ENCODE data around the gene SAMD11.

Gene SAMD11

GRCh38 chr1:916173-917075 lies 7.3 kb upstream of the SAMD11 start:
- no peak for DNase-seq (ENCODE audit: low read depth)

DNA sequence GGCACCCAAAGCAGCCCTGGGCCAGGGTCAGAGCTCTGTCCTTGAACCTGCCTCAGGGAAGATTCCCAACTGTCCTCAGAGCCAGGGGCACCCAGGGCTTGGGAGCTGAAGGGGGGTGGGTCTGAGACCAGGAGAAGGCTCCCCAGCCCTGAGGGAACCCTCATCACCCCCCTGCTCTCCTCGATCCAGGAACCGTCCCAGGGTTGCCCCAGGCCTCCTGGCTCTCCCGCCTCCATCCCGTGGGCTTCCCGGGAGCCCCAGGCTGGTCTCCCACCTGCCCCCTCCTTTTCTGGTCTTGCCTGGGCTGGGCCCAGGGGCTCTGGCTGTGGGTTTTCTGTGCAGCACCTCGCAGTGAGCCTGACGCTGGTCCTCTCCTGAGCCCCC lies 6.7 kb upstream of the SAMD11 start:
- no peak for DNase-seq (ENCODE audit: low read depth)

GRCh38 chr1:917466-918091 lies 6.1 kb upstream of the SAMD11 start:
- DNase-seq (ENCODE audit: low read depth) = no peak

DNA sequence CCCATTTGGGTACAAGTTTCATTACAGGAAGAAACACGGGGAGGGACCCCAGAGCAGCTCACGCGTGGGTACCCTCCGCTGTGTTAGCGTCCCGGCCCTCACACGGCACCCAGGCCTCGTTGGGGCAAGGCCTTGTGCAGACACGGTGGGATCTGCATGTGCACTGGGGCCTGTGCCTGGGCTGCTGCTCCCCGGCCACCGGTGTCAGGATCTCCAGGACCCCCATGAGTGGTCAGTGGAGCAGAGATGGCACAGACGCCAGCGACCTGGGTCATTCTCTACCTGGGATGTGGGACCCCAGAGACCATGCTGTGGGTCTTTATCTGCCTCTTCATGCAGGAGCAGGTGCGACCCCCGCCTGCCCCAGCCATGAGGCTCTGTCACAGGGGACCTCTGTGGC lies 5.4 kb upstream of the SAMD11 start:
- no peak for DNase-seq (ENCODE audit: low read depth)

DNA sequence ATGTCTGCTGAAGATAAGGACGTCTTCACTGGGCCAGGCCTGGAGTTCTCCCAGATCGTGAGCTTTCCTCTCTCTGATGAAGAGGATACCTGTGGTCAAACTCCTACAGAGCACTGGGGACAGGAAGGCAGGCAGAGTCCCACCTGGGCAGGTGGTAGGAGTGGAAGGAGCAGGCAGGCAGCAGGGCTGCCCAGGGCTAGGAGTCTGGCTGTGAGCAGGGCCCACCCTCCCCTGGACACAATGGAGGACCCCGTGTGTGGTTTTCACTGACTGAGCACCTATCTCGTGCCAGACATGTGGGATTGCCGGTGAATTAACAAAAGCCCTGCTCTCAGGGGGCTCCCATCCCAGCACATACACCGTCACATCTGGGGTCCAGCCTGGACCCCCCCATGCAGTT lies 4.9 kb upstream of the SAMD11 start:
- no peak for DNase-seq (ENCODE audit: low read depth)

- no peak for DNase-seq (ENCODE audit: low read depth)
Measured at GRCh38 chr1:919271-919872, 4.4 kb upstream of the SAMD11 start.

- DNase-seq (ENCODE audit: low read depth) = no peak
Measured at GRCh38 chr1:920010-920409, 3.7 kb upstream of the SAMD11 start.

GRCh38 chr1:920521-920920 lies 3.2 kb upstream of the SAMD11 start:
- no peak for DNase-seq (ENCODE audit: low read depth)

DNA sequence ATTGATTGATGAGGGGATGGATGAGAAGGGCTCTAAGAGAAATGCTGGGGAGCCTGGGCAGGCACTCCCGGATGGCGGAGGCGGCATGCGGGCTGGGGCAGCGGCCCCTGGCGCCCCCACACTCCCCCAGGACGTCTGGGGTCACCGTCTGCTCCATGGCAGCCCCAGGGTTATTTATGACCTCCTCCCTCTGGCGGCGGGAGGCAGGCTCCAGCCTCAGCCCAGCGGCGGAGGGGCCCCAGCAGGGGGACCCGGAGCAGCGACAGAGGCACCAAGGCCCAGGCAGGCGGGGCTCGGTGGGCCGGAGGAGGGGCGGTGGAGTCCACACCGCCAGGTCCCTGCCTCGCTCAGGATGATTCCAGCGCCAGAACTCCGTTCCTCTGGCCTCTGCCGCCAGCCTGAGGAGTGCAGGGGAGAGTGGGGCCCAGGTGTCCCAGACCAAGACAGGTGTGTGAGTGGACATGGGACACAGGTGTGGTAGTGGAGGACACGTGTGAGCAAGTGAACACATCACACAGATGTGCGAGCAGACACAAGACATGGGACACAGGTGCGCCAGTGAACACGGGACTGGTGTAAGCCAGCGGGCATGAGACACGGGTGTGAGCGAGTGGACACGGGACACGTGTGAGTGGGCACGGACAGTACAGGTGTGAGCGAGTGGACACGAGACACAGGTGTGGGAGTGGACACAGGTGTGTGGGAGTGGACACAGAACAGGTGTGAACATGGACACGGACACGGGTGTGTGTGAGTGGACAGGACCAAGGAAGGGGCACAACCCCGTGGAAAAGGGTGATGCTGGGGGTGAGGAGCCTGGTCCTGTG lies 2.5 kb upstream of the SAMD11 start:
- no peak for DNase-seq (ENCODE audit: low read depth)

DNA sequence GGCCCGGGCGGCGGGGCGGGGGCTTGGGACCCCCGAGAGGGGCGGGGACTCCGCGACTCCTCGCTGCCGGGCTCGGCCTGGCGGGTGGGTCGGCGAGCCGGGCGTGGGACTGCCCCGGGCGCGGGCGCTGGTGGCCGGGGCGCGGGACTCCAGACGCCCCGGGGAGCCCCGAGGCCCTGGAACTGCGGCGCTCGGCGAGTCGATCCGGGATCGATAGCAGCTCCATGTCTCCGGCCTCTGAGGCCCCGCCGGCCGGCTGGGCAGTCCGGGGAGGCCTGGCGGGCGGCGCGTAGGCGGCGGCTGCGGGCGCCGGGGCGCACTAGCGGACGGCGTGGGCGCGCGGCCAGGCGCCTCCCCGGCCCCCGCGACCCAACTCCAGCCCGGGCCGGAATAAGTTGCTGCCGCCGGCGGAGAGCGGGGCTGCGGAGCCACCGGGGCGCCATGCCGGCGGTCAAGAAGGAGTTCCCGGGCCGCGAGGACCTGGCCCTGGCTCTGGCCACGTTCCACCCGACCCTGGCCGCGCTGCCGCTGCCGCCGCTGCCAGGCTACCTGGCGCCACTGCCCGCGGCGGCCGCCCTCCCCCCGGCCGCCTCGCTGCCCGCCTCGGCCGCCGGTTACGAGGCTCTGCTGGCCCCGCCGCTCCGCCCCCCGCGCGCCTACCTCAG lies 400 bp downstream of the SAMD11 start:
- DNase-seq (ENCODE audit: low read depth) = no peak

DNA sequence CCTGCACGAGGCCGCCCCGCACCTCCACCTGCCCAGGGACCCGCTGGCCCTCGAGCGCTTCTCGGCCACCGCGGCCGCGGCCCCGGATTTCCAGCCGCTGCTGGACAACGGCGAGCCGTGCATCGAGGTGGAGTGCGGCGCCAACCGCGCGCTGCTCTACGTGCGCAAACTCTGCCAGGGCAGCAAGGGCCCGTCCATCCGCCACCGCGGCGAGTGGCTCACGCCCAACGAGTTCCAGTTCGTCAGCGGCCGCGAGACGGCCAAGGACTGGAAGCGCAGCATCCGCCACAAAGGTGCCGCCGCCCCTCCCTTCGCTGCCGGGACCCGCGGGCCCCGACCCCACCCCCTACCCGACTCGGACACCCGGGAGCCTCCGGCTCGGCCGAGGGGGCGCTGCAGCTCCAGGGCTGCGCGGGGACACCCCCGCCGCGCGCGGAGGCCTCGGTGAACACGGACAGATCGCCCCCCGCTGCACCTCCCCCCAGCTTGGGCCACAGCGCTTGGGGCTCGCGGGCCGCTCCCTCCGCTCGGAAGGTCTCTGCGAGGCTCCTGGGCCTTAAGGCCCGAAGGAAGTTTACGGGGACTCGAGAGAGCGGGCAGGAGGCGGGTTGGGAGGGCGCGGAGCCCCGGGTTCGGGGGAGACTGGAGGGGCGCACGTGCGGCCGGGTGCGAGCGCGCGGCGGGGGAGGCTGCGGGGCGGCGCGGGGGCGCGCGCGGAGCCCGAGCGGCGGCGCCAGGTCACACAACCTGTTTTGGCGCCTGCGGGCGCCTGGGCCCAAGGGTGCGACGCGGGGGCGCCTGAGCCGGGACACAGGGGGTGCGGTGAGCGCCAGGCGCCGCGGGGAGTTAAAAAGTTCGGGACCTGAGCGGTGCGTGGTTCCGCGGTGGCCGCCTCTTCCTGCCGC lies 1.2 kb downstream of the SAMD11 start:
- DNase-seq (ENCODE audit: low read depth) = no peak

DNA sequence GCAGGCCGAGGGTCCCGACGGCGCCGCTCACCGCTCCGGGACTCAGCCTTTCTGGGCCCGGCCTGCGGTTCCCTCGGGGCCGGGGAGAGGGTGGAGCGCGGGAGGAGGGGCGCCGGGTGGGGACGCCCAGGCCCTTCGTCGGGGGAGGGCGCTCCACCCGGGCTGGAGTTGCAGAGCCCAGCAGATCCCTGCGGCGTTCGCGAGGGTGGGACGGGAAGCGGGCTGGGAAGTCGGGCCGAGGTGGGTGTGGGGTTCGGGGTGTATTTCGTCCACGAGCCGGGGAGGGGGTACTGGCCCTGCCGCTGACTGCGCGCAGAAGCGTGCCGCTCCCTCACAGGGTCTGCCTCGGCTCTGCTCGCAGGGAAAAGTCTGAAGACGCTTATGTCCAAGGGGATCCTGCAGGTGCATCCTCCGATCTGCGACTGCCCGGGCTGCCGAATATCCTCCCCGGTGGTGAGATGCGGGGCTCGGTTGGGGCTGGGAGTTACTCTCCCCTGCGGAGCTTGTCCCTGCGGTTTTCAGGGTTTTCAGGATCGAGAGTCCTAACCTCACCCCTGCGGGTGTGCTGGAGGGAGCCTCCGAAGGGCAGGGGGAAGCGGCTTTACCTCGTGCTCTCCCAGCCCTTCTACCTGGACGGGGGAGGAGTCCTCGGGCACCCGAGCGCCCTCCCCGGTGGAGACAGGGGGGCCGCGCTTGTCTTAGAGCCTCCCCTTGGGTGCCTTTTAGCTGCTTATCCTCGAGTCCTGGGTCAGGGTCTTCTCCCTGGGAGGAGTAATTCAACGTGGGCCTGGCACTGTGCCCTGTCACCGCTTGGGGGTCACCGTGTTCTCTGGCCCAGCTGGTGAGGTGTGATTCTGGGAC lies 2.1 kb downstream of the SAMD11 start:
- no peak for DNase-seq (ENCODE audit: low read depth)

DNA sequence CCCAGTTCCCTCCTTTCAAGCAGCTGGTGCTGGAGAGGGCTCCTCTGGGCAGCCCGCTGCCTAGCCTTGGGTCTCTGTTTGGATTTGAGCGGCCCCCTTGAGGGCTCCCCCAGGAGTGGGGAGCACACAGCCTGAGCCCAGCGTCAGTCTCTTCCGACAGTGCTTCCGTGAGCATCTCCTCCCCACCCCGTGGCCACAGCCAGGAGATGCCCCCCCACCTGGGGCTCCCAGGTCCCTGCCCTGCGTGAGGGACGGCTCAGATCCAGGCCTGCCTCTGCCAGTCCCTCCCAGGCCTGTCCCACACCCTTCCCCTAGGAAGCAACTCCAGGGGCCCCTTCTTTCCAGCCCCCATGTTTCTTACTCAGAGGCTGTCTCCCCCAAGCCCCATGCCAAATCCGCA lies 3.5 kb downstream of the SAMD11 start:
- no peak for DNase-seq (ENCODE audit: low read depth)

GRCh38 chr1:927748-928147 lies 4.0 kb downstream of the SAMD11 start:
- no peak for DNase-seq (ENCODE audit: low read depth)

DNA sequence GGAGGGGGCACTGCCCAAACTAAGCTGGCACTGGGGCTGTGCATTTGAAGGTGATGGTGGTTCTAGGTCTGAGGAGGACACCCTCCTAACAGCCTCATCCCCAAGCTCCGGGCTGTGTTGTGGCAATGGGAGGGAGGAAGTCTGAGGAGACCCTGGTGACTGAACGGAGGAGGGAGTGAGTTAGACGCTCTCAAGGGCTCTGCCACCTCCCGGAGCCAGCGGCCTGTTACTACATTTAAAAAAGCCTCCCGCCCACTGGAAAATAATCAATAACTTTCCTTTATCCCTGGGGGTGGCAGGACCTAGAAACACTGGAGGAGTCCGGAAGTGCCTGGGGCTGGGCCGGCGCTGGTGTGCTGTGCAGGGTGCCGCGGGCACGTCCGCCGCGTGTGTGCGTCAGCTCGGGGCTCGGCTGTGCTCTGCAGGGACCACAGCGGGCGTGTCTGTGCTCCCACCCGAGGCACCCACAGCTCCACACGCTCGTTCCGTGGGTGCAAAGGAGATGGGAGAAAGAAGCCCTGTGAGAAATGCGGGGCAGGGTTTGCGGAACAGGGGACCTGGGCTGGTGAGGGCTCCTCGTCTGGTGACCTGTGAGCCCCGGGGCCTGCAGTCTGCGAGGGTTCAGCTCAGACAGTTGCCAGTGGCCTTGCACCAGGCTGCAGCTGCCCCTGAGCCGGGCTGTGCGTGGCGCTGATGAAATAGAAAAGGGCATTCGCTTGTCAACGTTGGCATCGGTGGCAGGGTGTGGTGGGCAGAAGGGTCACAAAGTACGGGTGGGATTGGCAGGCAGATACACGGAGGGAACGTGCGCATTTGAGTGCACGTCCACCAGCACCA lies 5.3 kb downstream of the SAMD11 start:
- no peak for DNase-seq (ENCODE audit: low read depth)

GRCh38 chr1:929712-930632 lies 6.2 kb downstream of the SAMD11 start:
- DNase-seq (ENCODE audit: low read depth) = no peak

DNA sequence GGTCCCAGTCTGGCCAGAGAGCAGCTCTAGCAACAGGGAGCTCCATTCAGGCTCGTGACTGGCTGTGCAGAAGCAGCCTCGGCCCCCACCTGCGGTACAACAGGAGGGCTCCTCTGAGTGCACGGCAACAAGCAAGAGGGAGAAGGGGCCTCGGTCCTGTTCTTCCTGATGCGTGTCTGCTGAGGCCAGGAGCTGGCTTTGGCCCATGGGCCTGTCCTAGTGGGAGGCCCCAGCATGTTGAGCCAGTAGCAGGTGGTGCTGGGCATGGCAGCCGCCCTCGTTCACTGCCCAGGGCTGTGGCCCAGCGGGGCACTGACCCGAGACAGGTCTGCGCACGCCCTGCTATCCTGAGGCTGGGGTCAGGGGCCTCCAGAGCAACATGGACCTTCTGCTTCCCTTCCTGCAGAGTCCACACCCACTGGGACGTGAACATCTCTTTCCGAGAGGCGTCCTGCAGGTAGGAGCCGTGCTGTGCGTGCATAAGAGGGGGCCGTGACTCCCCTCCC lies 7.0 kb downstream of the SAMD11 start:
- no peak for DNase-seq (ENCODE audit: low read depth)
